22Rv1 (cell line): ENCODE data around the gene SLC6A3.

Experiments used
- H3K27ac ChIP-seq: fragments of 450-650 bp; 2 replicates; pipeline ENCODE4 v1.5.1; 2017
- CTCF ChIP-seq: fragments of 450-650 bp; IDR thresholded peaks from 2 replicates; pipeline ENCODE4 v1.5.1; 2017; ENCODE audit warnings: mild to moderate bottlenecking
- ZFX ChIP-seq: fragments of 450-650 bp; IDR thresholded peaks from 2 replicates; pipeline ENCODE4 v1.6.1; 2017; ENCODE audit warnings: antibody characterized with exemption, borderline replicate concordance

The SLC6A3 gene

GRCh38 chr5:1413211-1413610 is 32.0 kb downstream of the SLC6A3 start:
- TF ChIP-seq ZFX: no peak
- no peak overlapping the region for H3K27ac ChIP-seq

- TF ChIP-seq ZFX: no peak
- no peak overlapping the region for H3K27ac ChIP-seq
Observed at GRCh38 chr5:1412621-1413020, 32.6 kb downstream of the SLC6A3 start.

- no peak overlapping the region for H3K27ac ChIP-seq
- TF ChIP-seq CTCF: no peak
- TF ChIP-seq ZFX: no peak
Observed at GRCh38 chr5:1412163-1412562, 33.1 kb downstream of the SLC6A3 start.

GRCh38 chr5:1411099-1411498 is 34.1 kb downstream of the SLC6A3 start:
- no peak overlapping the region for H3K27ac ChIP-seq
- TF ChIP-seq CTCF (no peak), ZFX (no peak)

GRCh38 chr5:1410156-1411014 is 34.9 kb downstream of the SLC6A3 start:
- TF ChIP-seq CTCF (no peak), ZFX (no peak)

GRCh38 chr5:1409381-1410110 is 35.7 kb downstream of the SLC6A3 start:
- H3K27ac ChIP-seq: no peak overlapping the region
- TF ChIP-seq ZFX (no peak), CTCF (no peak)

More at GRCh38 chr5:1410156-1411014, 34.9 kb downstream of the SLC6A3 start:
- H3K27ac ChIP-seq: no peak overlapping the region

GRCh38 chr5:1406681-1407640 is 38.3 kb downstream of the SLC6A3 start:
- TF ChIP-seq ZFX: no peak
- TF ChIP-seq CTCF: no peak

More at GRCh38 chr5:1406681-1407640, 38.3 kb downstream of the SLC6A3 start:
- H3K27ac ChIP-seq: no peak overlapping the region
